ENCODE data around the gene MKRN2. TPM values are rescaled to one million over a fixed set of nuclear protein-coding genes. Genes with fewer than 3 reads are reported as not detected.

The MKRN2 gene
- total and polyA plus RNA-seq, 2 donors (not counting 3 experiments of a cell fraction or from before 2014, with no cell fraction given), result 27.3 to 29.9 TPM

GRCh38 chr3:12622335-12622734 lies 65.4 kb downstream of the MKRN2 start:
- BruUV-seq (replicated peaks), result no TSS peak
- no peak overlapping the region for H3K4me3 ChIP-seq (replicated peaks in 1 of 3; ENCODE audit: insufficient read depth in 1 of 3, low read depth in 1 of 3, low read length in 3 of 3)
- peaks cover 84% of the 10 kb centered on the region for H3K79me2 ChIP-seq (ENCODE audit: control insufficient read depth, insufficient read depth, low read length)
- FAIRE-seq, result no peak
- peaks cover 7% of the 10 kb centered on the region for H4K20me1 ChIP-seq (replicated peaks; ENCODE audit: control insufficient read depth, extremely low read depth, insufficient read depth, low read length)
- H3K27me3 ChIP-seq (ENCODE audit: control insufficient read depth in 2 of 2, insufficient read depth in 2 of 2, low read length in 2 of 2), result no peaks in the 10 kb centered on the region
- H3K9me3 ChIP-seq (replicated peaks; ENCODE audit: control insufficient read depth, insufficient read depth, low read length), result no peaks in the 10 kb centered on the region
- ChIA-PET CTCF (no interaction called here), POLR2A (no interaction called here)
- H3K36me3 ChIP-seq (ENCODE audit: control insufficient read depth in 2 of 2, extremely low read depth in 1 of 2, insufficient read depth in 2 of 2, low read length in 2 of 2), result peaks cover 0 to 5% of the 10 kb centered on the region in 2 experiments
- intact Hi-C loops (cut with micrococcal nuclease), result no loop called here
- H2AFZ ChIP-seq (ENCODE audit: low read depth, low read length), result no peak overlapping the region
- H3K9me1 ChIP-seq (replicated peaks; ENCODE audit: control insufficient read depth, extremely low read depth, insufficient read depth, low read length), result no peaks in the 10 kb centered on the region
- no peak overlapping the region for H3K4me2 ChIP-seq (ENCODE audit: insufficient read depth, low read length)
- no peak overlapping the region for H3K9ac ChIP-seq (replicated peaks; ENCODE audit: extremely low read depth, insufficient read depth, low read length)
- H3K27ac ChIP-seq (ENCODE audit: insufficient read depth, low read depth, low read length), result no peak overlapping the region
- no peak for DNase-seq (ENCODE audit: low read depth, low spot score)
- TF ChIP-seq MYC (IDR thresholded peaks at IDR 0.05; ENCODE audit: low read depth, low read length) (no peak), EZH2 (IDR thresholded peaks at IDR 0.05; ENCODE audit: borderline replicate concordance, low read depth, low read length, severe bottlenecking) (no peak), POLR2A (IDR thresholded peaks at IDR 0.05; ENCODE audit: low read depth, low read length) (no peak), JUN (IDR thresholded peaks at IDR 0.05; ENCODE audit: borderline replicate concordance, insufficient read depth, insufficient read length, low read depth) (no peak), FOS (IDR thresholded peaks at IDR 0.05; ENCODE audit: borderline replicate concordance, insufficient read depth, low read length) (no peak), CTCF (IDR thresholded peaks at IDR 0.05; ENCODE audit: extremely low read depth in 1 of 2, insufficient read depth in 1 of 2, low read depth in 1 of 2, low read length in 2 of 2) (no peak), GATA2 (IDR thresholded peaks at IDR 0.05; ENCODE audit: insufficient read depth, insufficient read length, low read depth, low read length) (no peak), POLR2AphosphoS5 (IDR thresholded peaks at IDR 0.05; ENCODE audit: insufficient read depth, low read depth, low read length) (no peak)
- TF ChIP-seq, protein P1, sequence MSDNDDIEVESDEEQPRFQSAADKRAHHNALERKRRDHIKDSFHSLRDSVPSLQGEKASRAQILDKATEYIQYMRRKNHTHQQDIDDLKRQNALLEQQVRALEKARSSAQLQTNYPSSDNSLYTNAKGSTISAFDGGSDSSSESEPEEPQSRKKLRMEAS (IDR thresholded peaks at IDR 0.05; ENCODE audit: insufficient read depth, insufficient read length), result no peak
- peaks cover 10% of the 10 kb centered on the region for H3K4me1 ChIP-seq (ENCODE audit: control insufficient read depth, extremely low read depth, insufficient read depth, low read length)
- dilution Hi-C loops (cut with MboI; ENCODE audit: extremely low pct_ligation_motif_present, low sequenced_read_pairs), result no loop called here

Measured in endothelial cell of umbilical vein (primary cell).